ENCODE results near the gene THSD4.
A peak's percentile ranks its signal among the peaks of the same experiment; 100 is the strongest.

The THSD4 gene

GRCh38 chr15:71683411-71684274 lies 568.4 kb downstream of the THSD4 start:
- no peak overlapping the region for H2AK5ac ChIP-seq (ENCODE audit: low read length, severe bottlenecking)
- no peak overlapping the region for H2BK15ac ChIP-seq (ENCODE audit: low read depth, poor library complexity, severe bottlenecking)
- H3K4me3 ChIP-seq (ENCODE audit: insufficient read depth in 1 of 2, low read depth in 1 of 2, low read length in 2 of 2), result no peak overlapping the region
- H3K14ac ChIP-seq (ENCODE audit: low read length in 2 of 2), result no peak overlapping the region
- H3K4me2 ChIP-seq (ENCODE audit: low read length, poor library complexity, severe bottlenecking), result no peak overlapping the region
- DNase-seq, result no peak
- no peak overlapping the region for H3K23ac ChIP-seq (ENCODE audit: low read length in 2 of 2)
- 88% methylated on average over 6 of the region's 9 CpGs for WGBS
- no peak overlapping the region for H2BK12ac ChIP-seq (ENCODE audit: low read length in 2 of 2)
- H2AFZ ChIP-seq (ENCODE audit: low read depth, low read length), result no peak overlapping the region
- no peak overlapping the region for H3K9ac ChIP-seq (ENCODE audit: low read length)
- peak overlapping the region; percentile 55 for H3K27ac ChIP-seq (ENCODE audit: low read length, poor library complexity, severe bottlenecking)
- H3K4ac ChIP-seq (ENCODE audit: low read depth in 1 of 2, low read length in 2 of 2), result no peak overlapping the region
- H3K27me3 ChIP-seq (ENCODE audit: control insufficient read depth in 1 of 2, insufficient read depth in 1 of 2, low read length in 2 of 2), result no peaks in the 10 kb centered on the region
- no peaks in the 10 kb centered on the region for H3K79me1 ChIP-seq (replicated peaks; ENCODE audit: low read length, poor library complexity, severe bottlenecking)
- H4K91ac ChIP-seq (ENCODE audit: low read length), result no peak overlapping the region
- peaks cover 4% of the 10 kb centered on the region for H3K4me1 ChIP-seq (ENCODE audit: control insufficient read depth, insufficient read depth, low read depth, low read length)
- no peak overlapping the region for H3K18ac ChIP-seq (ENCODE audit: low read depth in 1 of 2, low read length in 2 of 2)
- H3K9me3 ChIP-seq (ENCODE audit: control insufficient read depth, low read length), result no peaks in the 10 kb centered on the region
- no peak overlapping the region for H4K8ac ChIP-seq (ENCODE audit: low read length)
- no peaks in the 10 kb centered on the region for H3K36me3 ChIP-seq (ENCODE audit: control insufficient read depth in 1 of 2, insufficient read depth in 2 of 2, low read depth in 1 of 2, low read length in 2 of 2)
- H2BK120ac ChIP-seq (ENCODE audit: low read depth, low read length), result no peak overlapping the region
- no peak overlapping the region for H2BK5ac ChIP-seq (ENCODE audit: low read depth, low read length, poor library complexity, severe bottlenecking)

GRCh38 chr15:71685420-71685993 lies 570.2 kb downstream of the THSD4 start:
- no peak overlapping the region for H3K14ac ChIP-seq (ENCODE audit: low read length in 2 of 2)
- no peaks in the 10 kb centered on the region for H3K36me3 ChIP-seq (ENCODE audit: control insufficient read depth in 1 of 2, insufficient read depth in 2 of 2, low read depth in 1 of 2, low read length in 2 of 2)
- no peak overlapping the region for H3K27ac ChIP-seq (ENCODE audit: low read length, poor library complexity, severe bottlenecking)
- no peak overlapping the region for H3K4ac ChIP-seq (ENCODE audit: low read depth in 1 of 2, low read length in 2 of 2)
- H4K91ac ChIP-seq (ENCODE audit: low read length), result no peak overlapping the region
- no peak overlapping the region for H4K8ac ChIP-seq (ENCODE audit: low read length)
- no peak overlapping the region for H2BK120ac ChIP-seq (ENCODE audit: low read depth, low read length)
- H3K23ac ChIP-seq (ENCODE audit: low read length in 2 of 2), result no peak overlapping the region
- H3K4me3 ChIP-seq (ENCODE audit: insufficient read depth in 1 of 2, low read depth in 1 of 2, low read length in 2 of 2), result no peak overlapping the region
- H2AFZ ChIP-seq (ENCODE audit: low read depth, low read length), result no peak overlapping the region
- H3K9ac ChIP-seq (ENCODE audit: low read length), result no peak overlapping the region
- H2AK5ac ChIP-seq (ENCODE audit: low read length, severe bottlenecking), result no peak overlapping the region
- no peak for DNase-seq
- no peaks in the 10 kb centered on the region for H3K27me3 ChIP-seq (ENCODE audit: control insufficient read depth in 1 of 2, insufficient read depth in 1 of 2, low read length in 2 of 2)
- H2BK12ac ChIP-seq (ENCODE audit: low read length in 2 of 2), result no peak overlapping the region
- peaks cover 4% of the 10 kb centered on the region for H3K4me1 ChIP-seq (ENCODE audit: control insufficient read depth, insufficient read depth, low read depth, low read length)
- no peak overlapping the region for H3K18ac ChIP-seq (ENCODE audit: low read depth in 1 of 2, low read length in 2 of 2)
- peaks cover 1% of the 10 kb centered on the region for H3K79me1 ChIP-seq (replicated peaks; ENCODE audit: low read length, poor library complexity, severe bottlenecking)
- H3K4me2 ChIP-seq (ENCODE audit: low read length, poor library complexity, severe bottlenecking), result no peak overlapping the region
- no peaks in the 10 kb centered on the region for H3K9me3 ChIP-seq (ENCODE audit: control insufficient read depth, low read length)
- H2BK5ac ChIP-seq (ENCODE audit: low read depth, low read length, poor library complexity, severe bottlenecking), result no peak overlapping the region
- H2BK15ac ChIP-seq (ENCODE audit: low read depth, poor library complexity, severe bottlenecking), result no peak overlapping the region

GRCh38 chr15:71686221-71687050 lies 571.2 kb downstream of the THSD4 start:
- Histone ChIP-seq H3K4me1 (ENCODE audit: control insufficient read depth, insufficient read depth, low read depth, low read length) (peaks cover 6% of the 10 kb centered on the region), H2AFZ (ENCODE audit: low read depth, low read length) (no peak overlapping the region), H4K91ac (ENCODE audit: low read length) (no peak overlapping the region), H3K23ac (ENCODE audit: low read length in 2 of 2) (no peak overlapping the region), H3K18ac (ENCODE audit: low read depth in 1 of 2, low read length in 2 of 2) (no peak overlapping the region), H2AK5ac (ENCODE audit: low read length, severe bottlenecking) (peak overlapping the region; percentile 74), H3K27me3 (ENCODE audit: control insufficient read depth in 1 of 2, insufficient read depth in 1 of 2, low read length in 2 of 2) (no peaks in the 10 kb centered on the region), H3K4me3 (ENCODE audit: insufficient read depth in 1 of 2, low read depth in 1 of 2, low read length in 2 of 2) (no peak overlapping the region), H3K36me3 (ENCODE audit: control insufficient read depth in 1 of 2, insufficient read depth in 2 of 2, low read depth in 1 of 2, low read length in 2 of 2) (no peaks in the 10 kb centered on the region), H4K8ac (ENCODE audit: low read length) (no peak overlapping the region), H3K79me1 (replicated peaks; ENCODE audit: low read length, poor library complexity, severe bottlenecking) (peaks cover 1% of the 10 kb centered on the region), H3K4ac (ENCODE audit: low read depth in 1 of 2, low read length in 2 of 2) (no peak overlapping the region), H2BK15ac (ENCODE audit: low read depth, poor library complexity, severe bottlenecking) (no peak overlapping the region), H2BK120ac (ENCODE audit: low read depth, low read length) (no peak overlapping the region), H3K9me3 (ENCODE audit: control insufficient read depth, low read length) (no peaks in the 10 kb centered on the region), H3K14ac (ENCODE audit: low read length in 2 of 2) (no peak overlapping the region), H3K4me2 (ENCODE audit: low read length, poor library complexity, severe bottlenecking) (no peak overlapping the region), H2BK12ac (ENCODE audit: low read length in 2 of 2) (no peak overlapping the region), H3K27ac (ENCODE audit: low read length, poor library complexity, severe bottlenecking) (no peak overlapping the region), H3K9ac (ENCODE audit: low read length) (no peak overlapping the region), H2BK5ac (ENCODE audit: low read depth, low read length, poor library complexity, severe bottlenecking) (no peak overlapping the region)
- no peak for DNase-seq
- WGBS, result 83% methylated on average over 3 of the region's 4 CpGs
